GM12878 (cell line): ENCODE measurements around the gene SORCS1.

Experiments
- POLR2AphosphoS2 ChIP-seq: IDR thresholded peaks from 2 replicates; pipeline ENCODE4 v1.6.1; 2011; ENCODE audit warnings: low read depth, mild to moderate bottlenecking, low read length, improper control_type of control experiment, moderate library complexity
- TF ChIP-seq, protein P1 (sequence below), 3 experiments: IDR thresholded peaks in 2 of 3; conservative IDR thresholded peaks in 1 of 3; 2 replicates each; pipeline ENCODE4 v1.5.1; 2011; ENCODE audit warnings: low read depth in 3 of 3, low read length in 3 of 3, mild to moderate bottlenecking in 3 of 3, control low read depth in 2 of 3, moderate library complexity in 2 of 3, inconsistent platforms in 1 of 3, mixed read lengths in 1 of 3; ENCODE audit not compliant: control insufficient read depth in 2 of 3, insufficient read depth in 1 of 3; ENCODE audit errors: extremely low read depth in 1 of 3

DNA sequence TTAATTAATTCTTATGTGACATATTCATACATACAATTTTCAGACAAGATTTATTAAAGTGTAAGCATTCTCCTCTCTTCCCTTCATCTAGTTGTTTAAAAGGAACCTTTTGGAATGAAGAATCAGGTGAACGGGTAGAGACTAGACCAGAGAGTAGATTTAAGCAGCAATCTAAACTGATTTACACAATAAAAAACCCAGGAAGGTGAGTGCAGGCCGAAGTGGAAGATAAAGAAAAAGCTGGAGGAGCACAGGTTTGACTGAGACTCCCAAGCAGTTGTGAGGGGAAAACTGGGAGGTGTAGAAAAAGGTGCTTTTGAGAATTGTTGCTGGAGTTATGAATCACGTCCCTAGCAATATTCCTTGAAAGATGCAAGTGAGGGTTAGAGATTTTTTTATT is 601.1 kb downstream of the SORCS1 start:
- TF ChIP-seq POLR2AphosphoS2, result no peak
- TF ChIP-seq, protein P1, sequence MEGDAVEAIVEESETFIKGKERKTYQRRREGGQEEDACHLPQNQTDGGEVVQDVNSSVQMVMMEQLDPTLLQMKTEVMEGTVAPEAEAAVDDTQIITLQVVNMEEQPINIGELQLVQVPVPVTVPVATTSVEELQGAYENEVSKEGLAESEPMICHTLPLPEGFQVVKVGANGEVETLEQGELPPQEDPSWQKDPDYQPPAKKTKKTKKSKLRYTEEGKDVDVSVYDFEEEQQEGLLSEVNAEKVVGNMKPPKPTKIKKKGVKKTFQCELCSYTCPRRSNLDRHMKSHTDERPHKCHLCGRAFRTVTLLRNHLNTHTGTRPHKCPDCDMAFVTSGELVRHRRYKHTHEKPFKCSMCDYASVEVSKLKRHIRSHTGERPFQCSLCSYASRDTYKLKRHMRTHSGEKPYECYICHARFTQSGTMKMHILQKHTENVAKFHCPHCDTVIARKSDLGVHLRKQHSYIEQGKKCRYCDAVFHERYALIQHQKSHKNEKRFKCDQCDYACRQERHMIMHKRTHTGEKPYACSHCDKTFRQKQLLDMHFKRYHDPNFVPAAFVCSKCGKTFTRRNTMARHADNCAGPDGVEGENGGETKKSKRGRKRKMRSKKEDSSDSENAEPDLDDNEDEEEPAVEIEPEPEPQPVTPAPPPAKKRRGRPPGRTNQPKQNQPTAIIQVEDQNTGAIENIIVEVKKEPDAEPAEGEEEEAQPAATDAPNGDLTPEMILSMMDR (IDR thresholded peaks at IDR 0.05 in 2 of 3, conservative IDR thresholded peaks at IDR 0.05 in 1 of 3; ENCODE audit: control insufficient read depth in 2 of 3, extremely low read depth in 1 of 3, insufficient read depth in 1 of 3, low read depth in 3 of 3, low read length in 3 of 3), result no peak
